K562 (cell line): ENCODE results near the gene DHDH. TPM values are rescaled to one million over a fixed set of nuclear protein-coding genes. Genes with fewer than 3 reads are reported as not detected.

Experiments used
- CXXC5 ChIP-seq: fragments of 250-450 bp; sonication (Bioruptor Pico); IDR thresholded peaks from 2 replicates; pipeline ENCODE4 v1.8.0; 2022; ENCODE audit warnings: inconsistent platforms, mild to moderate bottlenecking, moderate library complexity
- E2F8 ChIP-seq: fragments of 450-650 bp; IDR thresholded peaks from 2 replicates; pipeline ENCODE4 v1.7.1; 2018; ENCODE audit warnings: mild to moderate bottlenecking, low read depth; ENCODE audit not compliant: partially characterized antibody
- ELK3 ChIP-seq: fragments of 450-650 bp; formaldehyde crosslinking; IDR thresholded peaks from 2 replicates; pipeline ENCODE4 v1.4.0; 2020; ENCODE audit warnings: mild to moderate bottlenecking
- ESRRA ChIP-seq: fragments of 450-650 bp; IDR thresholded peaks from 2 replicates; pipeline ENCODE4 v1.6.1; 2014; ENCODE audit warnings: low read depth, mild to moderate bottlenecking, moderate library complexity, borderline replicate concordance
- FOXJ2 ChIP-seq: fragments of 200-800 bp; sonication (Bioruptor generic); IDR thresholded peaks from 2 replicates; pipeline ENCODE4 v1.6.1; 2016; ENCODE audit warnings: missing genetic modification characterization, missing compliant biosample characterization
- POU5F1 ChIP-seq: fragments of 150-350 bp; IDR thresholded peaks from 2 replicates; pipeline ENCODE4 v1.6.1; 2014; ENCODE audit warnings: borderline replicate concordance, low read length, low read depth, mild to moderate bottlenecking; ENCODE audit not compliant: partially characterized antibody
- RFX1 ChIP-seq: fragments of 450-650 bp; IDR thresholded peaks from 2 replicates; pipeline ENCODE4 v1.6.1; 2016; ENCODE audit warnings: mild to moderate bottlenecking, moderate library complexity
- SIN3A ChIP-seq, 2 experiments: fragments of 150-350 bp in 1 of 2; IDR thresholded peaks; 2 replicates each; pipeline ENCODE4 v1.6.1; 2011 to 2016; ENCODE audit warnings: borderline replicate concordance in 2 of 2, low read depth in 2 of 2, low read length in 2 of 2, mild to moderate bottlenecking in 2 of 2, moderate library complexity in 2 of 2; ENCODE audit not compliant: control insufficient read depth in 1 of 2
- SOX6 ChIP-seq: fragments of 450-650 bp; IDR thresholded peaks from 2 replicates; pipeline ENCODE4 v1.6.1; 2014; ENCODE audit warnings: mild to moderate bottlenecking
- TGIF2 ChIP-seq: sonication (generic); formaldehyde crosslinking; IDR thresholded peaks from 2 replicates; pipeline ENCODE4 v1.8.1; 2022; ENCODE audit warnings: mild to moderate bottlenecking, missing genetic modification reagents, moderate library complexity
- XRCC3 ChIP-seq: fragments of 450-650 bp; IDR thresholded peaks from 2 replicates; pipeline ENCODE4 v1.6.1; 2017; ENCODE audit warnings: mild to moderate bottlenecking, moderate library complexity
- ZC3H4 ChIP-seq: sonication (generic); formaldehyde crosslinking; IDR thresholded peaks from 2 replicates; pipeline ENCODE4 v1.9.0; 2021; ENCODE audit warnings: missing genetic modification reagents, borderline replicate concordance
- ZMIZ1 ChIP-seq, 2 experiments: fragments of 150-350 bp in 1 of 2; IDR thresholded peaks; 2 replicates each; pipeline ENCODE4 v1.6.1; 2012 to 2016; ENCODE audit warnings: low read depth in 2 of 2, low read length in 2 of 2, mild to moderate bottlenecking in 1 of 2, moderate library complexity in 1 of 2
- ZNF561 ChIP-seq: fragments of 450-650 bp; formaldehyde crosslinking; conservative IDR thresholded peaks from 2 replicates; pipeline ENCODE4 v1.4.0; 2020; ENCODE audit warnings: mild to moderate bottlenecking, moderate library complexity
- polyA plus RNA-seq, 8 experiments: library from polyadenylated mRNA; depleted of rRNA in 4 of 8; stranded (reverse) in 5 of 8; unstranded in 3 of 8; fragments of >200 nt; fragmentation: Nextera tagmentation in 2 of 8; fragmentation: Illumina TruSeq in 1 of 8; extraction: Ambion mirVana in 2 of 8; extraction: Trizol in 1 of 8; gene quantifications; 2 replicates each; pipeline versions ENCODE4 v1.2.1 to v1.2.3, GENCODE V29; 2011 to 2014; ENCODE audit warnings: inconsistent platforms in 1 of 8, missing spikeins in 1 of 8
- total RNA-seq, 7 experiments: library from RNA; depleted of rRNA in 6 of 7; stranded (reverse); fragments of >200 nt in 6 of 7; fragmentation: Illumina TruSeq in 2 of 7; extraction: Trizol in 2 of 7; gene quantifications; 2 replicates each; pipeline versions ENCODE4 v1.2.1 to v1.2.3, GENCODE V29; 2011 to 2021; ENCODE audit warnings: low replicate concordance in 1 of 7
- TF ChIP-seq, protein P1 (sequence below): fragments of 450-650 bp; conservative IDR thresholded peaks from 2 replicates; pipeline ENCODE4 v1.6.1; 2016; ENCODE audit warnings: missing genetic modification characterization, low read depth, mild to moderate bottlenecking, control low read depth, missing compliant biosample characterization

DHDH gene
- total and polyA plus RNA-seq, 9 of the 15 experiments (the other 6 are each of a cell fraction or from before 2014, with no cell fraction given), result 0.37 to 1.9 (median 0.87) TPM

- TF ChIP-seq SIN3A (IDR thresholded peaks at IDR 0.05; ENCODE audit: borderline replicate concordance in 2 of 2, control insufficient read depth in 1 of 2, low read depth in 2 of 2, low read length in 2 of 2) (0 out of 4 replicates have a peak, but pooled peaks of 1 of the 2 experiments have one; percentile 80), ZNF561 (CRISPR knock-in tag) (0 out of 2 replicates have a peak, but pooled peaks have one; percentile 11), ZC3H4 (peak; percentile 61; the same call in 1 of the 2 replicates), XRCC3 (no peak), FOXJ2 (0 out of 2 replicates have a peak, but pooled peaks have one; percentile 12), ESRRA (no peak), CXXC5 (CRISPR knock-in tag) (no peak), E2F8 (peak; percentile 76), ELK3 (CRISPR knock-in tag) (no peak), POU5F1 (no peak), SOX6 (no peak), TGIF2 (CRISPR knock-in tag) (0 out of 2 replicates have a peak, but pooled peaks have one; percentile 10), RFX1 (no peak), ZMIZ1 (IDR thresholded peaks at IDR 0.05; ENCODE audit: low read depth in 2 of 2, low read length in 2 of 2) (no peak)
- TF ChIP-seq, protein P1, sequence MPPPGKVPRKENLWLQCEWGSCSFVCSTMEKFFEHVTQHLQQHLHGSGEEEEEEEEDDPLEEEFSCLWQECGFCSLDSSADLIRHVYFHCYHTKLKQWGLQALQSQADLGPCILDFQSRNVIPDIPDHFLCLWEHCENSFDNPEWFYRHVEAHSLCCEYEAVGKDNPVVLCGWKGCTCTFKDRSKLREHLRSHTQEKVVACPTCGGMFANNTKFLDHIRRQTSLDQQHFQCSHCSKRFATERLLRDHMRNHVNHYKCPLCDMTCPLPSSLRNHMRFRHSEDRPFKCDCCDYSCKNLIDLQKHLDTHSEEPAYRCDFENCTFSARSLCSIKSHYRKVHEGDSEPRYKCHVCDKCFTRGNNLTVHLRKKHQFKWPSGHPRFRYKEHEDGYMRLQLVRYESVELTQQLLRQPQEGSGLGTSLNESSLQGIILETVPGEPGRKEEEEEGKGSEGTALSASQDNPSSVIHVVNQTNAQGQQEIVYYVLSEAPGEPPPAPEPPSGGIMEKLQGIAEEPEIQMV (tag), result no peak
Measured at GRCh38 chr19:48968179-48968661, 34.7 kb downstream of the DHDH start (continued).
